HepG2 (cell line): Measurements from ENCODE around the gene GNPDA1. TPM values are rescaled to one million over a fixed set of nuclear protein-coding genes. Genes with fewer than 3 reads are reported as not detected.

Source experiments
- ATAC-seq: fragments of 200-7000 bp; cut with Tn5 transposase; 3 replicates; pipeline ENCODE4 v1.9.1; 2020; ENCODE audit warnings: mild to moderate bottlenecking, moderate library complexity
- BruUV-seq: library from RNA; stranded (reverse); fragments of 400-500 nt; replicated peaks from 2 replicates; lab custom pipeline; 2021; lab: Mats Ljungman, UMichigan
- CTCF ChIA-PET: fragments of 300-600 bp; formaldehyde crosslinking; extraction: SDS; loops from one replicate; lab custom pipeline; 2021; ENCODE audit warnings: low total read pairs, inconsistent platforms, low intra/inter-chr PET ratio; lab: Yijun Ruan, JAX
- POLR2A ChIA-PET: fragments of 350-600 bp; sonication (Branson Sonifier 250); formaldehyde crosslinking; loops from one replicate; lab custom pipeline; 2020; ENCODE audit warnings: antibody characterized with exemption, inconsistent platforms; lab: Yijun Ruan, JAX
- DNase-seq: peaks from one replicate; pipeline ENCODE4 v3.0.0-alpha.2; 2015; ENCODE audit warnings: low spot score
- FAIRE-seq: peaks from 3 replicates; lab custom pipeline; 2011; peaks lifted over from hg19 to GRCh38; lab: Jason Lieb, UNC
- H2AFZ ChIP-seq: one replicate; pipeline ENCODE4 v1.6.1; 2011; ENCODE audit warnings: low read length, inconsistent platforms
- H3K27ac ChIP-seq: fragments of 300-600 bp; 3 replicates; pipeline ENCODE4 v1.8.0; 2011; ENCODE audit warnings: mixed run types, mild to moderate bottlenecking, mixed read lengths, low read length, inconsistent platforms; ENCODE audit not compliant: insufficient read depth; ENCODE audit errors: extremely low read length
- H3K27me3 ChIP-seq, 2 experiments: fragments of 200-600 bp in 1 of 2; 2 replicates in 1 of 2; 3 replicates in 1 of 2; pipeline versions ENCODE4 v1.6.0 to v1.8.0; 2011; ENCODE audit warnings: low read length in 2 of 2, mild to moderate bottlenecking in 2 of 2, moderate library complexity in 2 of 2, inconsistent platforms in 1 of 2; ENCODE audit not compliant: insufficient read depth in 2 of 2, control insufficient read depth in 1 of 2
- H3K36me3 ChIP-seq, 2 experiments: fragments of 200-600 bp in 1 of 2; replicated peaks in 1 of 2; 2 replicates in 1 of 2; 3 replicates in 1 of 2; pipeline versions ENCODE4 v1.5.1 to v1.8.0; 2011; ENCODE audit warnings: low read length in 2 of 2, inconsistent platforms in 1 of 2; ENCODE audit not compliant: insufficient read depth in 2 of 2, control insufficient read depth in 1 of 2
- H3K4me1 ChIP-seq: 2 replicates; pipeline ENCODE4 v1.5.1; 2012; ENCODE audit warnings: low read length, inconsistent platforms; ENCODE audit not compliant: insufficient read depth
- H3K4me2 ChIP-seq: 2 replicates; pipeline ENCODE4 v1.6.0; 2011; ENCODE audit warnings: low read depth, low read length, inconsistent platforms
- H3K4me3 ChIP-seq, 3 experiments: fragments of 200-600 bp in 1 of 3; sonication (generic), shearing (Covaris generic) in 1 of 3; replicated peaks in 1 of 3; 2 replicates each; pipeline ENCODE4 v1.5.1; 2011 to 2016; ENCODE audit warnings: low read length in 3 of 3, inconsistent platforms in 2 of 3, low read depth in 2 of 3, mild to moderate bottlenecking in 2 of 3, control low read depth in 1 of 3, mixed read lengths in 1 of 3; ENCODE audit not compliant: insufficient read depth in 1 of 3
- H3K79me2 ChIP-seq: one replicate; pipeline ENCODE4 v1.6.1; 2011; ENCODE audit warnings: low read length, inconsistent platforms; ENCODE audit not compliant: insufficient read depth
- H3K9ac ChIP-seq: 2 replicates; pipeline ENCODE4 v1.6.0; 2011; ENCODE audit warnings: mild to moderate bottlenecking, low read depth, low read length, inconsistent platforms; ENCODE audit not compliant: insufficient read depth
- H3K9me3 ChIP-seq: 2 replicates; pipeline ENCODE4 v1.5.1; 2012; ENCODE audit warnings: mild to moderate bottlenecking, low read length
- H4K20me1 ChIP-seq: 2 replicates; pipeline ENCODE4 v1.6.0; 2011; ENCODE audit warnings: inconsistent platforms, mild to moderate bottlenecking, low read length, moderate library complexity; ENCODE audit not compliant: insufficient read depth
- ARID3A ChIP-seq: IDR thresholded peaks from 2 replicates; pipeline ENCODE4 v1.6.1; 2012; ENCODE audit warnings: low read depth, low read length, improper control_type of control experiment
- ATF1 ChIP-seq: IDR thresholded peaks from 2 replicates; pipeline ENCODE4 v1.6.1; 2016; ENCODE audit warnings: mild to moderate bottlenecking, control low read depth
- FOXK2 ChIP-seq: fragments of 450-650 bp; IDR thresholded peaks from 2 replicates; pipeline ENCODE4 v1.6.1; 2016
- GTF3A ChIP-seq: sonication (generic); formaldehyde crosslinking; conservative IDR thresholded peaks from 2 replicates; pipeline ENCODE4 v1.4.0; 2020; ENCODE audit warnings: mild to moderate bottlenecking, missing genetic modification reagents
- HOXA3 ChIP-seq: sonication (generic); formaldehyde crosslinking; IDR thresholded peaks from 2 replicates; pipeline ENCODE4 v1.5.0; 2020; ENCODE audit warnings: missing genetic modification reagents
- LRRFIP1 ChIP-seq: sonication (generic); formaldehyde crosslinking; conservative IDR thresholded peaks from 2 replicates; pipeline ENCODE4 v1.4.0; 2020; ENCODE audit warnings: missing genetic modification reagents
- NR2C2 ChIP-seq: sonication (generic); formaldehyde crosslinking; IDR thresholded peaks from 2 replicates; pipeline ENCODE4 v1.4.0; 2020; ENCODE audit warnings: missing genetic modification reagents, mild to moderate bottlenecking, moderate library complexity, borderline replicate concordance
- REST ChIP-seq, 2 experiments: IDR thresholded peaks; 2 replicates each; pipeline ENCODE4 v1.6.1; 2011 to 2012; ENCODE audit warnings: low read length in 2 of 2, borderline replicate concordance in 1 of 2, low read depth in 1 of 2, mild to moderate bottlenecking in 1 of 2, moderate library complexity in 1 of 2
- SPEN ChIP-seq: sonication (generic); formaldehyde crosslinking; IDR thresholded peaks from 2 replicates; pipeline ENCODE4 v1.5.1; 2020; ENCODE audit warnings: low read depth, mild to moderate bottlenecking, missing genetic modification reagents
- TBP ChIP-seq: sonication (generic); formaldehyde crosslinking; IDR thresholded peaks from 2 replicates; pipeline ENCODE4 v1.5.0; 2020; ENCODE audit warnings: missing genetic modification reagents
- ZNF709 ChIP-seq: sonication (generic); formaldehyde crosslinking; IDR thresholded peaks from 2 replicates; pipeline ENCODE4 v1.5.0; 2020; ENCODE audit warnings: mild to moderate bottlenecking, missing genetic modification reagents
- ZNF710 ChIP-seq: sonication (generic); formaldehyde crosslinking; IDR thresholded peaks from 2 replicates; pipeline ENCODE4 v1.5.0; 2020; ENCODE audit warnings: mild to moderate bottlenecking, missing genetic modification reagents, borderline replicate concordance
- ZSCAN29 ChIP-seq: sonication (generic); formaldehyde crosslinking; conservative IDR thresholded peaks from 2 replicates; pipeline ENCODE4 v1.4.0; 2020; ENCODE audit warnings: mild to moderate bottlenecking, missing genetic modification reagents
- ZSCAN9 ChIP-seq: IDR thresholded peaks from 2 replicates; pipeline ENCODE4 v1.6.1; 2016; ENCODE audit warnings: borderline replicate concordance
- WGBS: methylation state at CpG from one replicate; pipeline ENCODE4 v1.1.6; 2017; ENCODE audit warnings: low lambda C conversion rate; 5-methylcytosine and 5-hydroxymethylcytosine counted together
- in situ Hi-C: cut with HindIII; loops from 2 replicates; pipeline ENCODE4 v1.10.0; 2017; ENCODE audit warnings: low pct_unique_long_range_greater_than_20kb; ENCODE audit not compliant: extremely low pct_ligation_motif_present
- intact Hi-C: fragments of 100-400 bp; cut with micrococcal nuclease; formaldehyde crosslinking; loops from one replicate; pipeline ENCODE4 v1.10.0; 2022; ENCODE audit not compliant: unreplicated experiment
- polyA plus RNA-seq, 8 experiments: library from polyadenylated mRNA; depleted of rRNA in 3 of 8; stranded (reverse) in 7 of 8; unstranded in 1 of 8; fragments of >200 nt; fragmentation: Illumina TruSeq in 4 of 8; extraction: Trizol in 4 of 8; gene quantifications; 2 replicates each; pipeline versions ENCODE4 v1.2.1 to v1.2.3, GENCODE V29; 2011 to 2016; ENCODE audit warnings: low read depth in 4 of 8, missing spikeins in 1 of 8, mixed read lengths in 1 of 8; ENCODE audit not compliant: insufficient read depth in 1 of 8
- total RNA-seq, 5 experiments: library from RNA; depleted of rRNA; stranded (reverse); fragments of >200 nt; fragmentation: Illumina TruSeq; extraction: Trizol; gene quantifications; 2 replicates each; pipeline ENCODE4 v1.2.3, GENCODE V29; 2016; ENCODE audit warnings: low read depth in 1 of 5

Gene GNPDA1
- total and polyA plus RNA-seq, 2 of the 13 experiments (the other 11 are each of a cell fraction or from before 2014, with no cell fraction given) = 6.0 to 54.1 TPM

GRCh38 chr5:141966275-141966962, 46.4 kb downstream of the GNPDA1 start:
- FAIRE-seq (peak; percentile 21), ATAC-seq (no peak), DNase-seq (peak; percentile 22)
- Histone ChIP-seq H2AFZ (no peak overlapping the region), H3K27me3 (no peaks in the 10 kb centered on the region; a peak in 3 of 5 replicates), H3K9me3 (no peaks in the 10 kb centered on the region), H3K79me2 (peaks cover 4% of the 10 kb centered on the region), H3K4me2 (peak overlapping the region; percentile 58), H3K9ac (peak overlapping the region; percentile 13; the same call in 1 of the 2 replicates), H3K4me1 (peaks cover 49% of the 10 kb centered on the region), H3K4me3 (no peak overlapping the region), H3K36me3 (no peaks in the 10 kb centered on the region), H4K20me1 (no peaks in the 10 kb centered on the region), H3K27ac (no peak overlapping the region)
- BruUV-seq = no TSS peak
- WGBS = 14% methylated on average over 4 of the region's 4 CpGs
- CTCF ChIA-PET = no interaction called here
- in situ Hi-C loops = no loop called here
- POLR2A ChIA-PET = interaction anchor here (1.2 kb wide), 1 partner anchor 43 kb away, joined by 5 read pairs; the partner anchor contains the start of gene DELE1
- intact Hi-C loops = no loop called here
- no peak for TF ChIP-seq REST (IDR thresholded peaks at IDR 0.05; ENCODE audit: borderline replicate concordance in 1 of 2, low read depth in 1 of 2, low read length in 2 of 2)
- TF ChIP-seq ZSCAN9 (CRISPR knock-in tag) = no peak
- TF ChIP-seq ATF1 = peak; percentile 55; the same call in 1 of the 2 replicates
- no peak for TF ChIP-seq SPEN (CRISPR knock-in tag)
- no peak for TF ChIP-seq ZNF710 (CRISPR knock-in tag)
- peak; percentile 37; the same call in 1 of the 2 replicates for TF ChIP-seq NR2C2 (CRISPR knock-in tag)
- no peak for TF ChIP-seq ZNF709 (CRISPR knock-in tag)
- peak; percentile 76 for TF ChIP-seq HOXA3 (CRISPR knock-in tag)
- TF ChIP-seq GTF3A (CRISPR knock-in tag) = no peak
- no peak for TF ChIP-seq LRRFIP1
- no peak for TF ChIP-seq ZSCAN29 (CRISPR knock-in tag)
- TF ChIP-seq FOXK2 = no peak
- TF ChIP-seq ARID3A = no peak
- no peak for TF ChIP-seq TBP (CRISPR knock-in tag)
